ENCODE data around the gene EXOSC10. TPM values are rescaled to one million over a fixed set of nuclear protein-coding genes. Genes with fewer than 3 reads are reported as not detected.
"Not testable (repeated sequence)": the region's sequence is repeated elsewhere in the genome, so short reads cannot be mapped to it uniquely, and the experiment has no call there.

EXOSC10 gene
- polyA plus RNA-seq, 2 of the 4 experiments (the other 2 are of a cell fraction), result 45.4 to 76.9 TPM

DNA sequence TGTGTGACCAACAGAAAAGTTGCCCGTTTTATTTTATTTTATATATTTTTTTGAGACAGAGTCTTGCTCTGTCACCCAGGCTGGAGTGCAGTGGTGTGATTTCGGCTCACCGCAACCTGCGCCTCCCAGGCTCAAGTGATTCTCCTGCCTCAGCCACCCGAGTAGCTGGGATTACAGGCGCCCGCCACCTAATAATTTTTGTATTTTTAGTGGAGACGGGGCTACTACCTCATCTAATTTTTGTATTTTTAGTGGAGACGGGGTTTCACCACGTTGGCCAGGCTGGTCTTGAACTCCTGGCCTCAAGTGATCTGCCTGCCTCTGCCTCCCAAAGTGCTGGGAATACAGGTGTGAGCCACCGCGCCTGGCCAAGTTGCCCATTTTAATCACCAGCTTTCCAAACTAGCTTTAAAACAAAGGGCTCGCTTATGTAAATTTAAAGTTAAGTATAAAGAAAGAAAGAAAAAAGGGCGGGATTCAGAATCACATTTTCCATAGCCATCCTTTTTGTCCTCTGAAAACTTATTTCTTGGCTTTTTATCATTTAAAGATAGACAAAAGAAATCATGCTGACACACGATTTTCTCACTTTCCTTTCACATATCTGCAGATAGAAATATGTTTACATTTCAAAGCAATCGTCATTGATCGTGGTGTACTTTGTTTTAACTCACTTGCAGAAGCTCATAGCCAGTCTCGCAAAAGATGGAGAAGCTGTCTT lies 62.5 kb downstream of the EXOSC10 start:
- CTCF ChIA-PET, result interaction anchor here (0.6 to 4.8 kb wide), 64 partner anchors 10 to 1222 kb away, joined by 3 to 124 read pairs (median 4); partner anchors contain the start of genes EXOSC10, FBXO44, FBXO6 and MASP2
- not testable (repeated sequence) for H3K4me2 ChIP-seq

DNA sequence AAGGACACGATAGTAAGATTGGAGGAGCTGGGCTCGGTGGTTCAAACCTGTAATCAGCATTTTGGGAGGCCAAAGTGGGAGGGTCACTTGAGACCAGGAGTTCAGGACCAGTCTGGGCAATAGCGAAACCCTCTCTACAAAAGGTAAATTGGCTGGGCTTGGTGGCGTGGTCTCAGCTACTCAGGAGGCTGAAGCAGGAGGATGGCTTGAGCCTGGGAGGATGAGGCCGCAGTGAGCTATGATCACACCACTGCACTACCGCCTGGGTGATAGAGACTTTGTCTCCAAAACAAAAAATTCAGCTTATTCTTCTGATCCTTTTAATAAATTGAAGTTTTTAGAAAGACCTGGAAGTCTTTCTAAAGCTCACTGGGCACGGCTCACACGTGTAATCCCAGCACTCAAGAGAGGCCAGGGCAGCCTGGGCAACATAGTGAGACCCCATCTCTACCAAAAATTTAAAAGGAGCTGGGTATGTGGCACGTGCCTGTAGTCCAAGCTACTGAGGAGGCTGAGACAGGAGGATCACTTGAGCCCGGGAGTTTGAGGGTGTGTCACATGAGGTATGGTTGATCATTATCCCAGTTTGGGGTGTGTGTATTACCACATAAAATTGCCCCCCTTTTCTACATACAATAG lies 67.9 kb downstream of the EXOSC10 start:
- Histone ChIP-seq H3K27ac (no peak overlapping the region), H3K4me2 (no peak overlapping the region), H3K4me1 (no peaks in the 10 kb centered on the region), H3K4me3 (no peak overlapping the region), H3K9me3 (no peaks in the 10 kb centered on the region)
- 91% methylated on average over 10 of the region's 10 CpGs for WGBS (ENCODE audit: missing lambda C conversion rate)
- POLR2A ChIA-PET, result no interaction called here
- DNase-seq (ENCODE audit: low read depth in 1 of 2, low spot score in 1 of 2) (no peak), ATAC-seq (peak; percentile 29 to 38; a peak in 4 of 6 replicates), FAIRE-seq (no peak)
- CTCF ChIA-PET, result interaction anchor here (0.6 to 0.8 kb wide), 2 partner anchors 95 to 614 kb away, joined by 3 to 4 read pairs; no protein-coding TSS in a partner anchor
- TF ChIP-seq JUNB (IDR thresholded peaks at IDR 0.05), result no peak
- TF ChIP-seq, protein P1, sequence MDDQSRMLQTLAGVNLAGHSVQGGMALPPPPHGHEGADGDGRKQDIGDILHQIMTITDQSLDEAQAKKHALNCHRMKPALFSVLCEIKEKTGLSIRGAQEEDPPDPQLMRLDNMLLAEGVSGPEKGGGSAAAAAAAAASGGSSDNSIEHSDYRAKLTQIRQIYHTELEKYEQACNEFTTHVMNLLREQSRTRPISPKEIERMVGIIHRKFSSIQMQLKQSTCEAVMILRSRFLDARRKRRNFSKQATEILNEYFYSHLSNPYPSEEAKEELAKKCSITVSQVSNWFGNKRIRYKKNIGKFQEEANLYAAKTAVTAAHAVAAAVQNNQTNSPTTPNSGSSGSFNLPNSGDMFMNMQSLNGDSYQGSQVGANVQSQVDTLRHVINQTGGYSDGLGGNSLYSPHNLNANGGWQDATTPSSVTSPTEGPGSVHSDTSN (IDR thresholded peaks at IDR 0.05), result no peak
- no peak for TF ChIP-seq CBX8 (IDR thresholded peaks at IDR 0.05)
- no peak for TF ChIP-seq NPAS2 (CRISPR knock-in tag; IDR thresholded peaks at IDR 0.05; ENCODE audit: borderline replicate concordance)
- TF ChIP-seq JUN (IDR thresholded peaks at IDR 0.05), result no peak
- TF ChIP-seq RAD21 (conservative IDR thresholded peaks at IDR 0.05 in 1 of 2, IDR thresholded peaks at IDR 0.05 in 1 of 2), result no peak
- no peak for TF ChIP-seq ZC3H11A (IDR thresholded peaks at IDR 0.05)
- no peak for TF ChIP-seq MYC (IDR thresholded peaks at IDR 0.05; ENCODE audit: borderline replicate concordance, low read length)
- TF ChIP-seq, protein P2, sequence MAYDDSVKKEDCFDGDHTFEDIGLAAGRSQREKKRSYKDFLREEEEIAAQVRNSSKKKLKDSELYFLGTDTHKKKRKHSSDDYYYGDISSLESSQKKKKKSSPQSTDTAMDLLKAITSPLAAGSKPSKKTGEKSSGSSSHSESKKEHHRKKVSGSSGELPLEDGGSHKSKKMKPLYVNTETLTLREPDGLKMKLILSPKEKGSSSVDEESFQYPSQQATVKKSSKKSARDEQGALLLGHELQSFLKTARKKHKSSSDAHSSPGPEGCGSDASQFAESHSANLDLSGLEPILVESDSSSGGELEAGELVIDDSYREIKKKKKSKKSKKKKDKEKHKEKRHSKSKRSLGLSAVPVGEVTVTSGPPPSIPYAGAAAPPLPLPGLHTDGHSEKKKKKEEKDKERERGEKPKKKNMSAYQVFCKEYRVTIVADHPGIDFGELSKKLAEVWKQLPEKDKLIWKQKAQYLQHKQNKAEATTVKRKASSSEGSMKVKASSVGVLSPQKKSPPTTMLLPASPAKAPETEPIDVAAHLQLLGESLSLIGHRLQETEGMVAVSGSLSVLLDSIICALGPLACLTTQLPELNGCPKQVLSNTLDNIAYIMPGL (CRISPR knock-in tag; IDR thresholded peaks at IDR 0.05; ENCODE audit: borderline replicate concordance), result no peak
- TF ChIP-seq KDM5A (IDR thresholded peaks at IDR 0.05), result no peak
- no peak for TF ChIP-seq MAFK (IDR thresholded peaks at IDR 0.05; ENCODE audit: partially characterized antibody)
- TF ChIP-seq EHMT2 (IDR thresholded peaks at IDR 0.05; ENCODE audit: low read depth), result no peak
- no peak for TF ChIP-seq MAZ (IDR thresholded peaks at IDR 0.05; ENCODE audit: borderline replicate concordance, low read depth, low read length)
- no peak for TF ChIP-seq FOSL2 (IDR thresholded peaks at IDR 0.05)
- TF ChIP-seq FOSL2 (CRISPR knock-in tag; IDR thresholded peaks at IDR 0.05), result no peak
- TF ChIP-seq EP300 (IDR thresholded peaks at IDR 0.05), result no peak
- TF ChIP-seq, protein P3, sequence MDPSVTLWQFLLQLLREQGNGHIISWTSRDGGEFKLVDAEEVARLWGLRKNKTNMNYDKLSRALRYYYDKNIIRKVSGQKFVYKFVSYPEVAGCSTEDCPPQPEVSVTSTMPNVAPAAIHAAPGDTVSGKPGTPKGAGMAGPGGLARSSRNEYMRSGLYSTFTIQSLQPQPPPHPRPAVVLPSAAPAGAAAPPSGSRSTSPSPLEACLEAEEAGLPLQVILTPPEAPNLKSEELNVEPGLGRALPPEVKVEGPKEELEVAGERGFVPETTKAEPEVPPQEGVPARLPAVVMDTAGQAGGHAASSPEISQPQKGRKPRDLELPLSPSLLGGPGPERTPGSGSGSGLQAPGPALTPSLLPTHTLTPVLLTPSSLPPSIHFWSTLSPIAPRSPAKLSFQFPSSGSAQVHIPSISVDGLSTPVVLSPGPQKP (IDR thresholded peaks at IDR 0.05; ENCODE audit: low read depth, low read length), result no peak
- TF ChIP-seq CHD2 (IDR thresholded peaks at IDR 0.05; ENCODE audit: low read length, partially characterized antibody), result no peak
- no peak for TF ChIP-seq HOXB5 (CRISPR knock-in tag; IDR thresholded peaks at IDR 0.05)
- no peak for TF ChIP-seq RNF2 (IDR thresholded peaks at IDR 0.05; ENCODE audit: borderline replicate concordance, low read depth)

More for the DNA sequence above, 62.5 kb downstream of the EXOSC10 start:
- ATAC-seq; FAIRE-seq; H3K9me3 ChIP-seq; H3K4me3 ChIP-seq; H3K4me1 ChIP-seq; DNase-seq (ENCODE audit: low read depth in 1 of 2, low spot score in 1 of 2); H3K27ac ChIP-seq: not testable (repeated sequence)
- peak; percentile 64 for TF ChIP-seq MAFK (IDR thresholded peaks at IDR 0.05; ENCODE audit: partially characterized antibody)
- POLR2A ChIA-PET, result interaction anchor here (0.9 to 2.0 kb wide), 4 partner anchors 25 to 871 kb away, joined by 3 to 13 read pairs (median 4); partner anchors contain the start of genes EXOSC10, MTOR and TARDBP
- 43% methylated on average over 18 of the region's 18 CpGs for WGBS (ENCODE audit: missing lambda C conversion rate)

Data from A549 (cell line).